IPS DF 19.7 (cell line): ENCODE data around the gene NIN.
"Not testable (repeated sequence)": the region's sequence is repeated elsewhere in the genome, so short reads cannot be mapped to it uniquely, and the experiment has no call there.

ENCODE experiments used
- DNase-seq: peaks from one replicate; pipeline ENCODE4 v3.0.0-alpha.2; 2013; ENCODE audit warnings: low read depth, low spot score

NIN gene

GRCh38 chr14:50837850-50838470, 7.0 kb upstream of the NIN start:
- DNase-seq = no peak

- DNase-seq = no peak
These were observed 6.3 kb upstream of the NIN start for GRCh38 chr14:50837271-50837670.

DNA sequence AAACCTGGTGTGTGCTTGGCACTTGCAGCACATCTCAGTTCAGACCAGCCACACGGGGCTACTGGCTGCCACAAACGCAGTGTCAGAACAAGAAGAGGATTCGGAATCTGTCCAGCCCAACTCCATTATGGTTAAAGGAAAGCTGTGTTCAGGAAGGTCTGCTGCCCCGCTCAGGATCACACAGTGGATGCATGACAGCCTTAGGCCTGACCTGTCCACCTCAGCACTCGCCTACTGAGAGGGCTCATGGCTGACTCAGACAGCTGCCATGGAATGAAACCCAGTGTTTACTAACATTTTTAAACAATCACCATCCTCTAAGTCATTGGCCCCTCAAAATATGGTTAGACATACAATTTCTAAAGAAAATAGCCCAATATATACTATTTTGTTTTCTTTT, 5.6 kb upstream of the NIN start:
- no peak for DNase-seq

GRCh38 chr14:50835280-50835679, 4.3 kb upstream of the NIN start:
- no peak for DNase-seq

DNA sequence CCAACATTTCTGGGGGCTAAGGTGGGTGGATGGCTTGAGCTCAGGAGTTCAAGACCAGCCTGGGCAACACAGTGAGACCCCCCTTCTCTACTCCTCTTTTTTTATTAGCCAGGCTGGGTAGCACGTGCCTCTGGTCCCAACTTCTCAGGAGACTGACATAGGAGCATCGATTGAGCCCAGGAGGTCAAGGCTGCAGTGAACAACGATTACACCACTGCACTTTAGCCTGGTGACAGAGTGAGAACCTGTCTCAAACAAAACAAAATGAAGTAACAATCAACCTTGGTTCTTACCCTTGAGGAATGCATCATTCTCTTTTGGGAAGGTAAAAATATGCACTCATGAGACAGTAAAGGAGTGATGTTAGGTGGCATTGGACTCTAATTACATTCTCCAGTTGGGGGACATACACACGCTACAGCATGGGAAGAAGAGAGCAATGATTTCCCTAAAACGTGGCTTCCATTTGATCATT, 3.9 kb upstream of the NIN start:
- no peak for DNase-seq

- DNase-seq = no peak
These were observed 2.1 kb upstream of the NIN start for GRCh38 chr14:50832935-50833630.

- no peak for DNase-seq
These were observed 785 bp upstream of the NIN start for GRCh38 chr14:50831726-50832168.

GRCh38 chr14:50830044-50830931, 674 bp downstream of the NIN start:
- DNase-seq = no peak

GRCh38 chr14:50829489-50830043, 1.4 kb downstream of the NIN start:
- no peak for DNase-seq

GRCh38 chr14:50828721-50829488, 2.1 kb downstream of the NIN start:
- no peak for DNase-seq

DNA sequence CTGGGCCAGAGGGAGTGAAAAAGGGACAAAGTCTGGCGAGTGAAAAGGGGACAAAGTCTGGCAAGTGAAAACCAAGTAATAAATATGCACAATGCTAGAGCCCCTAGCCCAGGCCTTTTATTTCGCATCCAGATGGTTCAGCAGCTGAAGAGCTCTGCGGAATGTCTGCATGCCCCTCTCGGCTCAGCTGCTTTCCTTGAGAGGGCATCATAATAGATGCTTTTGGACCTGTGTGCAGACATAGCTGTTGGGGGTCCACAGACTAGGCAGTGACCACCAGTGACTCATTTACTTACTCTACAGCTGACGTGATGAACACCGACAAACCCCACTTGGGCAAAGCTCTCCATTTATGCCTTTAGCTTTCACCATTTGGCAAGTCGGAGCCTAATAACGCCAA, 4.3 kb downstream of the NIN start:
- DNase-seq = no peak

DNA sequence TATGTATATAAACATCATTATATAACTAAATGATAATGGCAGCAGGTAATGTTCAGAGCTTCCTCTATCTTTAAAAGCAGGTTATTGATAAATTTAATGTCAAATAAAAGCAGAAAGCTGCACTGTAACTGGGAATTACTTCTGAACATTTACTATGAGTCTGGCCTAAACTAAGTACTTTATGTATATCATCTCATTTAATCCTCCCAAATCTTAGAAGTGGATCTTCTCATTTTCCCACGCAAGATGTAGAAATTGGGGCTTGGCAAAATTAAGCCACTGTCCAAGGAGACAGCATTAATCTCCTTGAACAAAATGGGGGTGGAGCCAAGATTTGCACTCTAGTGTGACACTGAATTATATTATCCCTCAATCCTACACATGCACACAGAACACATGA, 5.7 kb downstream of the NIN start:
- no peak for DNase-seq

- no peak for DNase-seq
These were observed 7.0 kb downstream of the NIN start for GRCh38 chr14:50823762-50824636.

DNA sequence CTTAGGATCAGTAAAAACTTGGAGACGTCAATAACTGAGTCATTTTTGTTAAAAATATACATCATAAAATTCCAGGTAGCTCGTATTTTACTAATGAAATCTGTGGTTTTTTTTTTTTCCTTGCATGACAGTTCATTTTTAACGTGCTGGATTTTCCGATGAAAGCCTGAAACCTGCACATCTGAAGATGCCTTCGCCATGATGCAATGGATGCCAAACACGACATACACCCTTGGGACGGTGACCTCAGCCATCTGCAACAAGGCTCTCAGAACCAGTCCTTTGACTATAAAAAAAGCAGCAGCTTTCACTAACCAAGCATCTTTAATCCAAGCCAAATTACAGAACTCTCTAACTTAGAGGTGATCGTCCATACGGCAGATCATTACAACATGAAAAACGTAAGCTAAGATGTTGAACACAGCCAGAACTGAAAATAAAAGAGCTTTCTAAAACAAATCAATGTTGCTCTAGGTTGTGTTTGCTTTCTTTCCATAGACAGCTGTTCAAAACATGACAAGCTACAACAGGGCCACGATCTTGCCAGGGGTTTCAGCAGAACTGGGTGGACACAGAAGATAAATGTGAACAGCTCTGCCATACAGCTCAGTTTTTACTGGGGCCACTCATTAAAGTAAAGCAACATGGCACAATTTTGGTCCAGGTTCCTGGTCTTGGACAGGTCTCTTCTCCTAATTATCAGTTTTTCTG, 7.8 kb downstream of the NIN start:
- DNase-seq = no peak

- DNase-seq = no peak
These were observed 8.4 kb downstream of the NIN start for GRCh38 chr14:50822501-50823042.

- DNase-seq = no peak
These were observed 9.2 kb downstream of the NIN start for GRCh38 chr14:50821510-50822464.

- DNase-seq = no peak
These were observed 10.0 kb downstream of the NIN start for GRCh38 chr14:50820786-50821509.

GRCh38 chr14:50819303-50819702, 11.7 kb downstream of the NIN start:
- not testable (repeated sequence) for DNase-seq
